Common myeloid progenitor, CD34-positive (primary cell): ENCODE results near the gene CRYL1.

ENCODE experiments used
- CTCF ChIA-PET: fragments of 350-600 bp; sonication (Branson Sonifier 250); formaldehyde crosslinking; loops from one replicate; lab custom pipeline; 2021; ENCODE audit warnings: antibody characterized with exemption; lab: Charles Lee
- POLR2A ChIA-PET: fragments of 350-600 bp; sonication (Branson Sonifier 250); formaldehyde crosslinking; loops from one replicate; lab custom pipeline; 2021; ENCODE audit warnings: antibody characterized with exemption; lab: Charles Lee
- DNase-seq, 3 donors: peaks; one replicate each; pipeline versions ENCODE4 v3.0.0 to v3.0.0-alpha.2; 2013
- H3K27ac ChIP-seq, 2 experiments: 1 replicate in 1 of 2; 2 replicates in 1 of 2; pipeline ENCODE4 v1.7.0; 2013; ENCODE audit warnings: inconsistent platforms in 2 of 2, low read length in 2 of 2, mild to moderate bottlenecking in 2 of 2, low read depth in 1 of 2, moderate library complexity in 1 of 2; ENCODE audit not compliant: severe bottlenecking in 2 of 2, insufficient read depth in 1 of 2, poor library complexity in 1 of 2
- H3K27me3 ChIP-seq, 5 experiments: replicated peaks in 2 of 5; 1 replicate in 3 of 5; 2 replicates in 2 of 5; pipeline versions ENCODE4 v1.6.1 to v1.7.0; 2013; ENCODE audit warnings: low read length in 4 of 5, mild to moderate bottlenecking in 2 of 5, moderate library complexity in 2 of 5, inconsistent platforms in 1 of 5; ENCODE audit not compliant: insufficient read depth in 5 of 5, control insufficient read depth in 4 of 5
- H3K36me3 ChIP-seq, 4 experiments: 1 replicate in 2 of 4; 2 replicates in 2 of 4; pipeline versions ENCODE4 v1.6.1 to v1.7.0; 2013; ENCODE audit warnings: low read length in 3 of 4, control low read depth in 1 of 4, mild to moderate bottlenecking in 1 of 4; ENCODE audit not compliant: control insufficient read depth in 4 of 4, insufficient read depth in 4 of 4
- H3K4me1 ChIP-seq, 4 experiments: 1 replicate in 3 of 4; 2 replicates in 1 of 4; pipeline versions ENCODE4 v1.6.1 to v1.7.1; 2013; ENCODE audit warnings: low read length in 3 of 4, mild to moderate bottlenecking in 3 of 4, control low read depth in 1 of 4, inconsistent platforms in 1 of 4, moderate library complexity in 1 of 4; ENCODE audit not compliant: control insufficient read depth in 4 of 4, insufficient read depth in 4 of 4; ENCODE audit errors: control extremely low read depth in 1 of 4
- H3K4me3 ChIP-seq, 7 experiments: 1 replicate in 4 of 7; 2 replicates in 3 of 7; pipeline versions ENCODE4 v1.5.1 to v1.7.0; 2013; ENCODE audit warnings: mild to moderate bottlenecking in 7 of 7, low read length in 6 of 7, moderate library complexity in 6 of 7, inconsistent platforms in 2 of 7, low read depth in 2 of 7, control low read depth in 1 of 7; ENCODE audit not compliant: insufficient read depth in 4 of 7, control insufficient read depth in 1 of 7; ENCODE audit errors: extremely low read depth in 1 of 7
- H3K9me3 ChIP-seq, 5 experiments: 1 replicate in 4 of 5; 2 replicates in 1 of 5; pipeline versions ENCODE4 v1.6.1 to v1.7.1; 2013; ENCODE audit warnings: low read length in 4 of 5, mild to moderate bottlenecking in 2 of 5, inconsistent platforms in 1 of 5, low read depth in 1 of 5, moderate library complexity in 1 of 5; ENCODE audit not compliant: control insufficient read depth in 4 of 5, insufficient read depth in 2 of 5; ENCODE audit errors: control extremely low read depth in 1 of 5
- WGBS: methylation state at CpG from one replicate; pipeline ENCODE4 v1.1.5; 2013; ENCODE audit not compliant: insufficient coverage; 5-methylcytosine and 5-hydroxymethylcytosine counted together

CRYL1 gene

DNA sequence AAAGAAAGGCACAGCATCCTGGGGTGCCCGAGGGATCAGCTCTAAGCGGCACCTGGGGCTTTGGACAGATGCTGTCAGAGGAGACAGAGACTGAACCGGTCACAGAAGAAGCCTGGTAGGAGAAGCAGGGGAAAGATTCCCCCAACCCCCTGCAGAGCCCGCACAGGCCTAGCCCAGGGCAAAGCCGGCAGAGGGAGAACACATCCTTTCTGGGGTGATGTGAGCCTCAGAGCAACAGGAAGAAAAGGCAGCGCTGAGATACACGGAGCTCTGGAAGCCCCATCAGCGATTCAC, 101.2 kb downstream of the CRYL1 start:
- WGBS = 95% methylated on average over 7 of the region's 8 CpGs
- DNase-seq = no peak
- no peaks in the 10 kb centered on the region for H3K4me1 ChIP-seq
- ChIA-PET POLR2A (no interaction called here), CTCF (interaction anchor here (1.0 kb wide), 1 partner anchor 12 kb away, joined by 3 read pairs; no protein-coding TSS in a partner anchor)
- H3K27me3 ChIP-seq = no peaks in the 10 kb centered on the region
- H3K9me3 ChIP-seq = no peaks in the 10 kb centered on the region
- peaks cover 0 to 16% (median 3%) of the 10 kb centered on the region in 4 experiments for H3K36me3 ChIP-seq
- no peak overlapping the region for H3K27ac ChIP-seq
- H3K4me3 ChIP-seq = no peak overlapping the region

DNA sequence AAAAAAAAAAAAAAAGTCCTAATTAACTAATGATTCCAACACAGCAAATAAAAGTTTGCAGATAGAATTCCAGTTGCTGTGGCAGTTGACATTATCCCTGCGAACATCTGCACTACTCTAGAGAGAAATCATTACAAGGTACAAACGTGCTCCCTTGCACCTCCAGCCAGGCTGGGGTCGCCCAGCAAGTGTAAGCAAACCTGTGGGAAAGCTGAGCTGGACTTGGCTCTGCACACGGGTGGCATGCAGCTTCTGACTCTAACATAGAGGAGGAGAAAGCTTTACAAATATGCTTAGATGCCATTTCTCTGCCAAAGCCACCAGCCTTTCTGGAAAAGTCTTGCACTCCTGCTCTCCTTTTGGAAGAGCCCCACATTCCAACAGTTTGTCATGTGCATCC, 103.3 kb downstream of the CRYL1 start:
- POLR2A ChIA-PET = no interaction called here
- no peaks in the 10 kb centered on the region for H3K27me3 ChIP-seq
- CTCF ChIA-PET = no interaction called here

DNA sequence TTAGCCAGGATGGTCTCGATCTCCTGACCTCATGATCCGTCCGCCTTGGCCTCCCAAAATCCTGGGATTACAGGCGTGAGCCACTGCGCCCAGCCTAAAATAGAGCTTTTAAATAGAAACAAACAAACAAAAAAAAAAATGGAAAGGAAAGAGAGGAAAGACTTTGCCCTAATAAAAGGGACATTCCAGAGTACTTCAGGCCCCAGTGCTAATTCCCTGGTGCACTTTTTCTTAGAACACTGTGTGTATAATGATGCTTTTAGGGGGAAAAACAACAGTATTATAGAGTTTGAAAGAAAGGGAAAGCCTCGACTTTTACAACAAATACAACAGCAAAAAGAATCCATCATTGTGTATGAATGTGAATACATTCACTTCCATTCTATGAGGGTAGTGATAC, 104.7 kb downstream of the CRYL1 start:
- no peak overlapping the region for H3K27ac ChIP-seq
- POLR2A ChIA-PET = no interaction called here
- H3K4me1 ChIP-seq = no peaks in the 10 kb centered on the region
- peaks cover 0 to 21% (median 4%) of the 10 kb centered on the region in 4 experiments for H3K36me3 ChIP-seq
- CTCF ChIA-PET = no interaction called here
- no peaks in the 10 kb centered on the region for H3K9me3 ChIP-seq
- H3K27me3 ChIP-seq = no peaks in the 10 kb centered on the region
- WGBS = no CpG with 5 or more reads among the region's 6 CpGs
- no peak for DNase-seq
- no peak overlapping the region for H3K4me3 ChIP-seq

More for the DNA sequence above, 103.3 kb downstream of the CRYL1 start:
- no peaks in the 10 kb centered on the region for H3K9me3 ChIP-seq
- no peak for DNase-seq
- peaks cover 0 to 21% (median 4%) of the 10 kb centered on the region in 4 experiments for H3K36me3 ChIP-seq
- no peak overlapping the region for H3K27ac ChIP-seq
- H3K4me1 ChIP-seq = no peaks in the 10 kb centered on the region
- no peak overlapping the region for H3K4me3 ChIP-seq
- whole genome bisulfite sequencing = 98% methylated on average over 4 of the region's 4 CpGs

DNA sequence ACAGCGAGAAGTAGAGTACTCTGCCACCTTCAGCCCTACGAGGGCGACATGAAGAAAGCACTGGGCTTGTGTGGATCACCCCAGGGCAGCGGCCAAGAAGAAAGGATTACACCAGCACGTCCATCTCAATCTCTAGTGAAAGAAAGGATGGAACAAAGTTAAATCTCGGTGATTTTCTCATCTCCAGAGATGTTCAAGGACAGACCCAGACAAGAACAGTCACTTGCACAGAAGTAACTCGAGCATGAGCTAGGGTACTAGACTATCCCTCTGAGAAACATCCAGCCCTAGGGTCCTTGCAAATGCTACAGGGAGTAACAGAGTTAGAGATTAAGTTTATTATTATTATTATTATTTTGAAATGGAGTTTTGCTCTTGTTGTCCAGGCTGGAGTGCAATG, 106.7 kb downstream of the CRYL1 start:
- H3K4me3 ChIP-seq = no peak overlapping the region
- ChIA-PET CTCF (no interaction called here), POLR2A (no interaction called here)
- WGBS = 100% methylated on average over 6 of the region's 7 CpGs
- H3K36me3 ChIP-seq = peaks cover 0 to 13% (median 2%) of the 10 kb centered on the region in 4 experiments
- H3K27ac ChIP-seq = no peak overlapping the region
- H3K27me3 ChIP-seq = no peaks in the 10 kb centered on the region
- peaks cover 0 to 2% (median 0%) of the 10 kb centered on the region in 5 experiments for H3K9me3 ChIP-seq
- DNase-seq = no peak
- H3K4me1 ChIP-seq = peaks cover 0 to 2% (median 0%) of the 10 kb centered on the region in 4 experiments

DNA sequence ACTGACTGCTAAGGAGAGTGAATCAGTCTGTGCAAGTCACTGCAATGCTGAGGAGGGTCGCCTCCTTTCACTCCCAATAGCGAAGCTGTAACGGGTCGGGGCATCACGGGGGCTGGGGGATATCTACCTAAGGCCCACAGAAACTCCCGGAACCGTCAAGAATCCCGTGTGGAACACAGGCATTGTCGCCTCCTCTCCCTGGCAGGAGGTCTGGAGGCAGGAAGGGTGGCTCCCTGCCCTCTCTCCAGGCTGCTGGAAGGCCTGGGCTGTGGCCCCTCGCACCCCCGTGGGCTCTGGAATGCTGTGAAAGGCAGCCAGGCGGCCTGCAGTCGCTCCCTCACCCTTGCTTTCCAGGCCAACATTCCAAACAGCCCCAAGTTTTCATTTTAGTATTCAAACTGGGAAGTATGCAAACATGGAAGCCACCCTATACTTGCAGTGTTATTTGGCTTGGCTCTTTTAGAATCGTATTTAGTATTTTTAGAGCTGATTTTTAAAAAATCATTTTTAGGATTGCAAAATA, 109.4 kb downstream of the CRYL1 start:
- Histone ChIP-seq H3K36me3 (peaks cover 0 to 8% (median 2%) of the 10 kb centered on the region in 4 experiments), H3K4me3 (no peak overlapping the region), H3K4me1 (peaks cover 6 to 16% (median 11%) of the 10 kb centered on the region in 4 experiments), H3K27me3 (no peaks in the 10 kb centered on the region), H3K27ac (no peak overlapping the region), H3K9me3 (peaks cover 0 to 2% (median 0%) of the 10 kb centered on the region in 5 experiments)
- ChIA-PET POLR2A (no interaction called here), CTCF (interaction anchor here (0.9 to 1.0 kb wide), 3 partner anchors 10 to 220 kb away, joined by 3 read pairs; no protein-coding TSS in a partner anchor)
- DNase-seq = no peak
- 98% methylated on average over 11 of the region's 14 CpGs for WGBS

DNA sequence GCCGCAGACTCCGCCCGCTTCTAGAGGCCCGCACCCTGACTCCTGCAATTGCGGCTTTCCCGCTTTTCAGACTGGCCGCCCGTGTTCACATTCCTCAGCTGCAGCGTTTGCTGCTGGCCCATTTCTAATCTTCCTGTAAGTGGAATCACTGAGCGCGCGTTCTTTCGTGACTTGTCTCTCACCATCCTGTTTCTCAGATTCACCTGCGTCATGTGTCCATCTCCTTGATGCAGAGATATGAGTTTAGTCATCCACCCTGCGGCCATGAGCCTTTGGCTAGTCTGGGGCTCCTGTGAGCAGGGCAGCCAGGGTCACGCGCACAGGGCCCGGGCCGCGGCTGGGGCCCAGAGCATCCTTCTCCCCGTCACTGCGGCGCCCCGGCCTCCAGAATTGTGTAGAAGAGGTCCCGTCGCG, 110.0 kb downstream of the CRYL1 start:
- peaks cover 0 to 8% (median 2%) of the 10 kb centered on the region in 4 experiments for H3K36me3 ChIP-seq
- CTCF ChIA-PET = no interaction called here
- H3K4me3 ChIP-seq = no peak overlapping the region
- WGBS = 94% methylated on average over 25 of the region's 27 CpGs
- POLR2A ChIA-PET = no interaction called here
- no peak overlapping the region for H3K27ac ChIP-seq
- DNase-seq = no peak
- peaks cover 7 to 21% (median 14%) of the 10 kb centered on the region in 4 experiments for H3K4me1 ChIP-seq
- no peaks in the 10 kb centered on the region for H3K27me3 ChIP-seq
- H3K9me3 ChIP-seq = peaks cover 0 to 2% (median 0%) of the 10 kb centered on the region in 5 experiments

DNA sequence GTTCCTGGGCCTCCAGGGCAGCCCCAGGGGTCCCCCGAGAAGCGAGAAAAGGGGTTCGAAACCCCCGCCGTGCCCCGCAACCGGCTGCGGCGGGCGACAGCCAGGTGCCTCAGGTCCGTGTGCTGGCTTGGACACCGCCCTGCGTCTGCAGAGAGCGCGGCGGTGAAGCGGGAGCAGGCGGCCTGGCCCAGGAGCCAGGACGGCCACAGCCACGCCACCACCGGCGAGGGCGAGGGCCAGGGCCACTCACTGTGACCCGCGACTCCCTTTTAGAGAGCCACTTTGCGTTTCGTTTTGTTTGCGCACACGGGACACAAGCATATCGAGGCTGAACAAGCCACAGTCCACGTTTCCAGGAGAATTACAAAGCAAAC, 110.4 kb downstream of the CRYL1 start:
- Histone ChIP-seq H3K27me3 (no peaks in the 10 kb centered on the region), H3K27ac (no peak overlapping the region), H3K36me3 (peaks cover 0 to 8% (median 2%) of the 10 kb centered on the region in 4 experiments), H3K4me3 (no peak overlapping the region), H3K4me1 (peaks cover 7 to 22% (median 15%) of the 10 kb centered on the region in 4 experiments), H3K9me3 (peaks cover 0 to 2% (median 0%) of the 10 kb centered on the region in 5 experiments)
- CTCF ChIA-PET = no interaction called here
- DNase-seq = no peak
- POLR2A ChIA-PET = no interaction called here
- WGBS = 85% methylated on average over 30 of the region's 31 CpGs
